Esophagus muscularis mucosa (tissue), 3 donors: ENCODE data around the gene HNRNPL.

ENCODE experiments used
- POLR2A ChIP-seq: fragments of 450-650 bp; IDR thresholded peaks from one replicate; pipeline ENCODE4 v1.6.1; 2017; ENCODE audit warnings: antibody characterized with exemption, moderate library complexity, mild to moderate bottlenecking, low read depth
- POLR2AphosphoS5 ChIP-seq, 2 donors: sonication (generic); formaldehyde crosslinking; IDR thresholded peaks; one replicate each; pipeline ENCODE4 v1.6.1; 2017; ENCODE audit warnings: antibody characterized with exemption in 2 of 2
- TF ChIP-seq, protein P1 (sequence below), 3 experiments: fragments of 200-600 bp in 2 of 3; fragments of 450-650 bp in 1 of 3; sonication (generic) in 2 of 3; IDR thresholded peaks; one replicate each; pipeline ENCODE4 v1.5.1; 2017 to 2019; ENCODE audit warnings: antibody characterized with exemption in 3 of 3, mild to moderate bottlenecking in 2 of 3, moderate library complexity in 1 of 3

- TF ChIP-seq, protein P1, sequence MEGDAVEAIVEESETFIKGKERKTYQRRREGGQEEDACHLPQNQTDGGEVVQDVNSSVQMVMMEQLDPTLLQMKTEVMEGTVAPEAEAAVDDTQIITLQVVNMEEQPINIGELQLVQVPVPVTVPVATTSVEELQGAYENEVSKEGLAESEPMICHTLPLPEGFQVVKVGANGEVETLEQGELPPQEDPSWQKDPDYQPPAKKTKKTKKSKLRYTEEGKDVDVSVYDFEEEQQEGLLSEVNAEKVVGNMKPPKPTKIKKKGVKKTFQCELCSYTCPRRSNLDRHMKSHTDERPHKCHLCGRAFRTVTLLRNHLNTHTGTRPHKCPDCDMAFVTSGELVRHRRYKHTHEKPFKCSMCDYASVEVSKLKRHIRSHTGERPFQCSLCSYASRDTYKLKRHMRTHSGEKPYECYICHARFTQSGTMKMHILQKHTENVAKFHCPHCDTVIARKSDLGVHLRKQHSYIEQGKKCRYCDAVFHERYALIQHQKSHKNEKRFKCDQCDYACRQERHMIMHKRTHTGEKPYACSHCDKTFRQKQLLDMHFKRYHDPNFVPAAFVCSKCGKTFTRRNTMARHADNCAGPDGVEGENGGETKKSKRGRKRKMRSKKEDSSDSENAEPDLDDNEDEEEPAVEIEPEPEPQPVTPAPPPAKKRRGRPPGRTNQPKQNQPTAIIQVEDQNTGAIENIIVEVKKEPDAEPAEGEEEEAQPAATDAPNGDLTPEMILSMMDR (IDR thresholded peaks at IDR 0.05) = no peak
- TF ChIP-seq POLR2A (no peak), POLR2AphosphoS5 (IDR thresholded peaks at IDR 0.05) (peak in 1 of 2 donors; percentile 13)
Observed at GRCh38 chr19:38815059-38816001, 34.5 kb downstream of the HNRNPL start.
